Stimulated activated CD4-positive, alpha-beta T cell treated with anti-CD3 and anti-CD28 coated beads, Interleukin-15, amount 100 ng/mL, for 48 hours (primary cell): ENCODE results near the gene LBX2.

Experiments used
- DNase-seq, 2 donors: peaks; one replicate each; pipeline ENCODE4 v3.0.0-alpha.2; 2020; ENCODE audit warnings: low read depth in 2 of 2

Gene LBX2, protein sequence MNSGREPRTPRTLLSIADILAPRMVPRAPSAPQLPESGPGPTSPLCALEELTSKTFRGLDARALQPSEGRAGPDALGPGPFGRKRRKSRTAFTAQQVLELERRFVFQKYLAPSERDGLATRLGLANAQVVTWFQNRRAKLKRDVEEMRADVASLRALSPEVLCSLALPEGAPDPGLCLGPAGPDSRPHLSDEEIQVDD

DNA sequence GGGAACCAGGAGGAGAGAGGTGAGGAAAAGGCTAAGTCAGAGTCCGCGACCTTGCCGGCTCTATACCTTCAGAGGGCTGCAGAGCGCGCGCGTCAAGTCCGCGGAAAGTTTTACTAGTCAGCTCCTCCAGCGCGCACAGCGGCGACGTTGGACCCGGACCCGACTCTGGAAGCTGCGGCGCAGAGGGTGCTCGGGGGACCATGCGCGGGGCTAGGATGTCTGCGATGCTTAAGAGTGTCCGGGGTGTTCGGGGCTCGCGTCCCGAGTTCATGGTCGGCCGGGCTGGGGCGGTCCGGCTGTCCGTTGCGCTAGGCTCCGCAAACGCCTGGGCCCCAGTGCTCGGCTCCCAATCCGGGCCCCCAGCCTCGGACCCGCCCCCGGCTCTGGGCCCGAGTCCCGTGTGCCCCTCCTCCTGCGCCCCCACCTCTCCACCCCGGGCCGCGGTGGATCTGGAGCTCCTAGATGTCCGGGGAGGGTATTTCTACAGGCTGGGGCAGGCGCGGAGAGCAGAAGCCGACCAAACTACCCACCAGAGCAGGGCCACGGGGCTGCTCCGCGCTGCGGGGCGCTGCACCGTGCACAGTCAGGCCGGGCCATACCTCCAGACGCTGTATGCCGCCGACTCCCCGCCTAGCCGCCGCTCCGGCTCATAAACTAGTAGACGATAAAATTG is at the start of gene LBX2:
Gene LBX2 (minus strand): TSS at position 337 of the 673 bp plus-strand sequence. CDS start 66 bp downstream, at position 271.
- no peak for DNase-seq

DNA sequence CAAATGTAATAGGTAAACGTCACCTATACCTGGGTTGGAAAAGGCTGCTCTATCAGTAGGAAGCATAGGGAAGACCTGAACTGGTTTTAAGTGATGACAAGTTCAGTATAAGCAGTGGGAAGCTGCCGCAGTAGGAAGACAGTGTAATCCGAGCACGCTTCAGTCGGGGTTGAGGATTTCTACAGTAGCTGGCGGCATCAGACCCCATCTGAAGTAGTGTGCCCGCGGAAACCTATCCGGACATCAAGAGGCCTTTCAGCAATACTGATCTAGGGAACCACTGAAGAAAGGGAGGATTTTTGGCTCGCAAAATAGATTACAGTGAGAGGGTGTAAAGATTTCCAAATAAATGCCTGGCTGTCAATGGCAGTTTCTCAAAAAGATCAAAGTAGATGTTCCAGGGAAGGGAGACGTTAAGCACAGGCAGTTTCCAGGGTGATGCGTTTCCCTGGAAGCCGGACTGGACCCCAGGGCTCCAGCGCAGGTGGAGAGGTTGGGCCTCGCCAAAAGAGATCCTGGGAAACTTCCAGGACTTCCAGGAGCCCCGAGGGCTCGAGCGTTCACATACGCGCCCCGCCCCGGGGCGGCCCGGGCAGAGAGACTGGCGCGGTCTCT is 49.0 kb upstream of the LBX2 start:
- DNase-seq = no peak

DNA sequence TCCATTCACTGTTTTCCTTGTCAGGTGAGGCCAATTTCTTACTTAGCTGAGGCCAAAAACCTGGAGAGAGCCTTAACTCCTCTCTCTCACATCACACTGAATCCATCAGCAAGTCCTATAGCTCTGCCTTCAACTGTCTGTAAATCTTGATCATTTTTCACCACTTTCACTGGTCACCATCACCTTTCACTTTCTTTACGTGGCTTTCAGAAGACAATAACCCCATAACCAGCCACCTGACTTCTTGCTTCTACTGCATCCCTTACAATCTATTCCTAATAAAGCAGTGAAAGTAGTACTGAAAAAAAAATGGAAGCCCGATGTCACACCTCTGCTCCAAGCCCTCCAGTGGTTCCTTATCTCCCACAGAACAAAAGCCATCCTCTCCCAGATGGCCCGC is 46.6 kb upstream of the LBX2 start:
- DNase-seq = no peak

DNA sequence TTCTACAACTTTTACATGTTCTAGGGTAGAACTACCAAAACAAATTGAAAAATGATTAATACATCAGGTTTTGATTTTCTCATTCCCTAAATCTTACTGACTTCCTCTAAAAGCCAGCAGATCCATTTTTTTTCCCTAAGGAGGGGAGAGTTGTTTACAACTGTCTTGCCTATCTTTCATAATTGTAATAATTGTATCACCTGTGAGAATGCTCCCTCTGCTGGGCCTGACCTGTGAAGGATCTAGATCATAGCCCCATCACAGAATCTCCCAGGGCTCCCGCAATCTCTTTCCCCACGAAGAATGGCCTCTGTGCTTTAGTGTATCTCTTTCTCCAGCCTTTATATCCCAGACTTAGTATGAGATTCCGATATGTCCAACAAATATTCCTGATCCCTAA is 45.2 kb upstream of the LBX2 start:
- no peak for DNase-seq

DNA sequence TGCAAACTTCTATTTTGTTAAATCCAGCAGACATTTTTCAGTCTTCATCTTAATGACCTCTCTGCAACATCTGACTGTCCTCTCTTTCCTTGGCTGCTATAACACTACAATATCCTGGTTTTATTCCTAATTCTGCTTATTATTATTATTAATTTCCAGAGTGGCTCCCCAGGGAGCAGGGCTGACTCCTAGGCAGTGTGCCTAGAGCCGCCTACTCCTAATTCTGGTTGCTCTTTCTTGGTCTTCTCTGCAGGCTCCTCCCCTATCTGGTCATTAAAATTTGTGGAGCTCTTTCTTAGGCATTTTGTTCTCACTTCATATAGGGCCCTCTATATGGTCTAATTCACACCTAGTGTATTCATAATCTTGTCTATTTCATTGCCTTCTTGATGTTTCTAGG is 43.6 kb upstream of the LBX2 start:
- no peak for DNase-seq

- no peak for DNase-seq
Measured at GRCh38 chr2:74540291-74540690, 40.9 kb upstream of the LBX2 start.

- DNase-seq = no peak
Measured at GRCh38 chr2:74538881-74539339, 39.5 kb upstream of the LBX2 start.

- no peak for DNase-seq
Measured at GRCh38 chr2:74537140-74537539, 37.7 kb upstream of the LBX2 start.

DNA sequence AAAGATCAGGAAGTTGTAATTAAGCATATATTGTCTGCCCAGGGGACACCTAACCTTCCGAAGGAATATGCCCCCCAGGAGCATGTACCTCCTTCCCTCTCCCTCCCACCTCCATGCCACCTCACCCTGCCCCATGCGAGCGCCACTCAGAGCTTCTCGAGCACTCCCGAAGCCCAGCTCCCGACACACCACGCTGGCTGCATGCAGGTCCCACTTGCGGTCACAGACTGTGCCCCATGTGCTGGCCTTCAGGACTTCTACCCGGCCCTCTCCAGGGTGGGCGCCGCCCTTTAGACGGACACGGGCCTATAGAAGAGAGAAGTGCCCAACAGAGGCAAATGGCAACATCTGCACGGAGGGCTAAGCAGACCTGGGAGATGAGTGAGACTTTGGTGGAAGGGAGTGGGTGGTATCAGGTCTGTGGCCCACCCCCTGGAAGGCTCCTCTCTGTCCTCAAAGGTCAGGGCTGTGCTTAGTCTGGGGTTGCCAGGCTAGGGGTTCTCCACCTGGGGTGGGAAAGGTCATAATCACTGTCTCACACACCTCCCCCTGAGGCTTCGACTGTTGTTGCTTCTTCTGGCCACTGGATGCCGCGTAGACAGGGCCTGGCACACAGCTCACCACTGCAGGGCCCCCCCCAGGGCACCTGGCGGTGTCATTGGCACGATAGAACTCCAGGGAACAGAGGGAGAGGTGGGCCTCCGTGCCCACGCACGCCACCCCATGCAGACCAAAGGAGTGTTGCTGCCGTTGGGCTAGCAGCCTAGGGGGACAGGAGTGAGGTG is 37.0 kb upstream of the LBX2 start:
- no peak for DNase-seq

DNA sequence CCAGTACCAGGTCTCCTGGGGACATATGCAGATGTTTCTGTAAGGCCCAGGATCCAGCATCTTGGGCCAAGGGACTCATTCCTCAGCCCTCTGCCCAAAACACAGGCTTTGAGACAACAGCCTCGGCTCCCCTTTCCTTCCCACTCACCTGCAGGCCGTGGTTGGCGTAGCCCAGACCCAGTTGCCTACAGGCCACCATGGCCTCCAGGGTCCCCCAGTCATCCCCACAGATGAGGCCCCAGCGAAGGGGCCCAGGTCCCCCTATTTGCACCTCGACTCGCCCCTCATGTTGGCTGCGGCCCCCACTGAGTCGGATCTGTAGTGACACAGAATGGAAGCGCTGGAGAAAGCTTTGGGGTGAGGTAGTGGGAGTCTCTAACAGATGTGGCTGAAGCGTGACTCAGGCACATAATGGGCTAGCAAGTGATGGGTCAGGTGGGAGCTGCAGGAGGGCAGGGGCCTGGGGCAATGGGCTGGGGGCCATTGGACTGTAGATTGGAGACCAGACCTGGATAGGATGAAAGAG is 36.1 kb upstream of the LBX2 start:
- no peak for DNase-seq

- DNase-seq = no peak
Measured at GRCh38 chr2:74534411-74534810, 35.0 kb upstream of the LBX2 start.

DNA sequence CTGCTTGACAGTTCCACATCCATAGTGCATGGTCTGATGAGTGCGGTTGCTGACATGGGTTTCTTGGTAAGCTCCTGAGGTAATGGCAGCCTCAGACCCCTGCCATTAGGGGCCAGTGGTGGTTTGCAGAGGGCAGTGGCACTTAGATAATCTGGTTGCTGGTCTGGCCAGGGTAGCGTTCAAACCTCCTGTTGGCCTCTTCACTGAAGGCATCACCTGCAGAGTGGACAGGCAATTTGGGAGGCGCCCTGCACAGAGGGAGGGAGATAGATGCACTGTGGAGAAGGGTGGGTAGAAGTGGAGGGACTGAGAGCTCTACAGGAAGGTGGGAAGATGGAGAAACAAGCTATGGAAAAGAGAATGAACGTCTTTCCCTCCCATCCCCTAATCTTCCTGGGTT is 34.1 kb upstream of the LBX2 start:
- no peak for DNase-seq

DNA sequence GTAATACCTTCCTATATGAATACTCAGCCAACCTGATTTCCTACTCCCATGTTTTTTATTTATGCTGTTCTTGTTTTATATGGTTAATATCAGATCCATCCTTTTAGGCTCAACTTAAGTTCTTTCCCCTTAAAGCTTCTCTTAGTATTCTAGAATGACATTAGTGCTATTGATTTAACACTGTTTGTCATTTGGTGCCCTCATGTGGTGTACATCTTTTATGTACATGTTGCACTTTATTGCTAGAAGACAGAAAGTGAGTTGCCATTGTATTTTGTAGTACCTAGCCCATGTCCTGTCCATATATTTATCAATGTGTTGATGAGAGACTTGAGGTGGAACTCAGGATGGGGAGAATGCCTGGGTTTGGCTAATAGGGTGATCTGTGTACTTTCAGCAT is 32.8 kb upstream of the LBX2 start:
- DNase-seq = no peak

- DNase-seq = no peak
Measured at GRCh38 chr2:74531666-74532065, 32.3 kb upstream of the LBX2 start.

GRCh38 chr2:74530239-74531187 is 31.1 kb upstream of the LBX2 start:
- no peak for DNase-seq

DNA sequence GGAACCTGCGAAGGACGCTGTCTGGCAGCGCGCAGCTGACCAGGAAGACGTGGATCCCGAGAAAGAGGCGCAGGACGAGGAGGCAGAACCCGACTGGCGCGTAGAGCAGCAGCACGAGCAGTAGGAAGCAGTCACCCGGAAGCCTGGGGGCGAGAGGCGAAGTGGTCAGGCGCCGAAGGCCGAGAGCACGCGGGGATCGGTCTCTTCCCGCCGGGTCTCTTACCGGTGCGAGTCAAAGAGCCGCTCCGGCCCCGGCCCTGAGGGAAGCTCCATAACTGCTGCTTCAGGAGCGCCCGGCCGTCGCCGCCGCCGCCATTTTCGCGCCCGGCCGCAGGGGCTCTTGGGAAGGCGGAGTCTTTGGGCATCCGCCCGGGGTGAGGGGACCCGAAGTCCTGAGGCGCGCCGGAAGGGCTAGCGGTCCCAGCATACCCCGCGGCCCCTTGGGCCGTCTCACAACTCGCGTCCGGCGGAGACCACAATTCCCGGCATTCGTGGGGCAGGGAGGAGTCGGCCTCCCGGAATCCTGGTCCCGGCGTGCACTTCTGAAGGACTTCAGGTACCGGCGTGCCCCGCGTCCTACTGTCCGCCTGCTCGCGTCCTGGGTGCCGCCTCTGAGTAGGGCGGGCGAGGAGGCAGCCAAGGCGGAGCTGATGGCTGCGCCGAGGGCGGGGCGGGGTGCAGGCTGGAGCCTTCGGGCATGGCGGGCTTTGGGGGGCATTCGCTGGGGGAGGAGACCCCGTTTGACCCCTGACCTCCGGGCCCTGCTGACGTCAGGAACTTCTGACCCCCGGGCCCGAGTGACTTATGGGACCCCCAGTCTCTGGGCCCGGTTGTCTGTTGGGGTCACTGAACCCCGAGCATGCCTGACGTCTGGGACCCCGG is 30.2 kb upstream of the LBX2 start, which contains the start of the genes AUP1 and HTRA2:
Gene AUP1 (minus strand): TSS at position 350 of the 882 bp plus-strand sequence. CDS start 77 bp downstream, at position 273.
Gene HTRA2 (plus strand): TSS at position 577 of the 882 bp plus-strand sequence. CDS start 74 bp downstream, at position 651.
- peak; percentile 92 to 94 for DNase-seq

GRCh38 chr2:74528600-74529356 is 29.4 kb upstream of the LBX2 start:
- DNase-seq = no peak

DNA sequence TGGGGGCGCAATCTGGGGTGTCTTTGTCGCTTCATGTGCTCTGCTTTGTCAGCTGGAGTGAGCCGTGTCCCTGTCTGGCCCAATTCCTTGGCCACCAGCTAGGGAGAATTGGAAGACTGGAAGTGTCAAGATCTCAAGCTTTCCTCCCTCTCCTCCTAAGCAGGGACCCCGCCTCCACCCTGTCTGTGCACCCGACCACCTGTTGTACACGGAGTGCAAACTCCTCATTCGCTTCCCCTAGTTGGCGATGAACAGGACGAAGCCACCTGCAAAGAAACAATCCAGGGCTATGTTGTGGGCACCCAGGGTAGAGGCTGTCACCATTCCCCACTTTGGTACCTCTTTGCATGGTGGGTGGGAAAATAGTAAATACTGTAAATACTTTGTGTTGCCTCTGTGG is 28.3 kb upstream of the LBX2 start:
- no peak for DNase-seq

- no peak for DNase-seq
Measured at GRCh38 chr2:74526649-74527230, 27.3 kb upstream of the LBX2 start.
